ENCODE measurements around the gene YPEL2. TPM values are rescaled to one million over a fixed set of nuclear protein-coding genes. Genes with fewer than 3 reads are reported as not detected.

The YPEL2 gene
- total RNA-seq, 1 experiment from 2014 or later = 4.7 TPM

DNA sequence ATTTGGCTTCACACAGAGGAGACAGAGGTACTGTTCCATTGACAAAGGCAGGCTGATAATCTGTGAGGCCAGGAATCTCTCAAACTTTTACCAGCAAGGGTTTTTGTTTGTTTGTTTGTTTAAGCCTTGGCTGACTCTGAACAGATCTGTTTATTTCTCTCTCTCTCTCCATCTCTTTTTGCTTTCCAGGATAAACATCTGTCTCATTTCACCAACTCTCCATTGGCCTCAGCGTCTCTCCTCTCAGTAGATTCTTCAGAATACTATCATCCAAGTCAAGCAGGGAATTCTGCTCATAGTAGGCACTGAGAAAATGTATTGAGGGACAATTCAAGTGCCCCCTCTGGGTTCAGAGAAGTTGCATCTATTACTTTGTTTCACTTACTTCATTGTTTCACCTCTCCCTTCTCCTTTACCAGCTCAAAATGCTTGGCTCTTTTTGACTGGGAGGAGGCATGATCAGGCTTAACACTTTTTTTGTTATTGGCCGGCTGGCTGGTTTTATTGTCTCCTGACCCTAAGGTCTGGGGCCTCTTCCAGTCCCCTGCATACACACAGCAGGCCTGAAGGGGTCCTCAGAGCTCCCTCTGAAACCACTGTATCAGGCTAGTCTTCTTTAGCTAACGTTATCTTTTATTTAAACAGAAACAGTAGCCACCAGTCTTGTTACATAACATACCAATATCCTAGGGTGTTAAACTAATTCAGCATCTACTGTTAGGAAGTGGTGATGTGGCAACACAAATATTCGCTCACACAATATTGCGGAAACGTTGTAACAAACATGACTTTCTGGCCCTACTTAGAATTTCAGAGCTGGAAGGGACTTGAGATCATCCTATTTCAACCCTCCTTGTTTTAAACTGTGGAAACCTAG lies 2.0 kb upstream of the YPEL2 start:
- Histone ChIP-seq H3K9ac (ENCODE audit: low read length) (no peak overlapping the region), H3K4me2 (ENCODE audit: low read length) (no peak overlapping the region)
- POLR2A ChIA-PET = interaction anchor here (0.6 to 1.0 kb wide), 5 partner anchors 8 to 536 kb away, joined by 3 to 4 read pairs (median 3); no protein-coding TSS in a partner anchor

More for the DNA sequence above, 2.0 kb upstream of the YPEL2 start:
- TF ChIP-seq SP1 (IDR thresholded peaks at IDR 0.05; ENCODE audit: low read depth) = no peak
- TF ChIP-seq TCF7L2 (IDR thresholded peaks at IDR 0.05; ENCODE audit: borderline replicate concordance, extremely low read depth, insufficient read depth, insufficient read length) = no peak
- TF ChIP-seq POLR2A (IDR thresholded peaks at IDR 0.05; ENCODE audit: borderline replicate concordance, extremely low read depth, insufficient read depth, insufficient read length) = no peak
- TF ChIP-seq FOSL1 (IDR thresholded peaks at IDR 0.05; ENCODE audit: low read depth) = no peak
- TF ChIP-seq, protein P1, sequence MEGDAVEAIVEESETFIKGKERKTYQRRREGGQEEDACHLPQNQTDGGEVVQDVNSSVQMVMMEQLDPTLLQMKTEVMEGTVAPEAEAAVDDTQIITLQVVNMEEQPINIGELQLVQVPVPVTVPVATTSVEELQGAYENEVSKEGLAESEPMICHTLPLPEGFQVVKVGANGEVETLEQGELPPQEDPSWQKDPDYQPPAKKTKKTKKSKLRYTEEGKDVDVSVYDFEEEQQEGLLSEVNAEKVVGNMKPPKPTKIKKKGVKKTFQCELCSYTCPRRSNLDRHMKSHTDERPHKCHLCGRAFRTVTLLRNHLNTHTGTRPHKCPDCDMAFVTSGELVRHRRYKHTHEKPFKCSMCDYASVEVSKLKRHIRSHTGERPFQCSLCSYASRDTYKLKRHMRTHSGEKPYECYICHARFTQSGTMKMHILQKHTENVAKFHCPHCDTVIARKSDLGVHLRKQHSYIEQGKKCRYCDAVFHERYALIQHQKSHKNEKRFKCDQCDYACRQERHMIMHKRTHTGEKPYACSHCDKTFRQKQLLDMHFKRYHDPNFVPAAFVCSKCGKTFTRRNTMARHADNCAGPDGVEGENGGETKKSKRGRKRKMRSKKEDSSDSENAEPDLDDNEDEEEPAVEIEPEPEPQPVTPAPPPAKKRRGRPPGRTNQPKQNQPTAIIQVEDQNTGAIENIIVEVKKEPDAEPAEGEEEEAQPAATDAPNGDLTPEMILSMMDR (IDR thresholded peaks at IDR 0.05 in 2 of 3, conservative IDR thresholded peaks at IDR 0.05 in 1 of 3; ENCODE audit: borderline replicate concordance in 1 of 3, insufficient read depth in 1 of 3, low read depth in 2 of 3, low read length in 2 of 3) = peak; percentile 65 to 90 (median 87); a peak in 5 of 6 replicates
- peak; percentile 84 for TF ChIP-seq RAD21 (IDR thresholded peaks at IDR 0.05; ENCODE audit: low read depth)
- intact Hi-C loops (cut with micrococcal nuclease) = loop anchor here (1.0 to 5.0 kb wide), 2 partner anchors 112 to 228 kb away; no protein-coding TSS in a partner anchor
- H4K20me1 ChIP-seq (ENCODE audit: insufficient read depth) = no peaks in the 10 kb centered on the region
- peak; percentile 65 for ATAC-seq
- no peaks in the 10 kb centered on the region for H3K36me3 ChIP-seq (ENCODE audit: control insufficient read depth in 1 of 2, insufficient read depth in 2 of 2, low read length in 2 of 2)
- ChIA-PET RAD21 (ENCODE audit: low non-redundant PET in 1 of 2, low total read pairs in 2 of 2, uncharacterized antibody in 2 of 2, unreplicated experiment in 2 of 2) (interaction anchor here (0.6 to 1.4 kb wide), 6 partner anchors 79 to 112 kb away, joined by 3 to 6 read pairs (median 4); no protein-coding TSS in a partner anchor), CTCF (interaction anchor here (0.8 to 1.5 kb wide), 14 partner anchors 8 to 229 kb away, joined by 3 to 22 read pairs (median 4); no protein-coding TSS in a partner anchor)
- H2AFZ ChIP-seq (ENCODE audit: low read depth, low read length, poor library complexity, severe bottlenecking) = peak overlapping the region; percentile 31
- H3K4me3 ChIP-seq (replicated peaks in 1 of 2; ENCODE audit: low read depth in 1 of 2, low read length in 2 of 2) = no peak overlapping the region
- H3K9me2 ChIP-seq (ENCODE audit: insufficient read depth) = no peaks in the 10 kb centered on the region
- H3K27me3 ChIP-seq (ENCODE audit: insufficient read depth, low read length) = peaks cover 22% of the 10 kb centered on the region
- no TSS peak for BruUV-seq (replicated peaks)
- H3K9me3 ChIP-seq (ENCODE audit: control insufficient read depth in 1 of 2, insufficient read depth in 1 of 2, low read depth in 1 of 2, low read length in 2 of 2) = no peaks in the 10 kb centered on the region
- peak; percentile 62 for DNase-seq (ENCODE audit: low read depth, low spot score)
- peaks cover 14 to 27% of the 10 kb centered on the region in 2 experiments for H3K4me1 ChIP-seq (ENCODE audit: control insufficient read depth in 1 of 2, insufficient read depth in 2 of 2, low read length in 2 of 2)
- H3K27ac ChIP-seq (ENCODE audit: low read depth, low read length) = no peak overlapping the region
- H3K79me2 ChIP-seq (ENCODE audit: insufficient read depth, low read length) = no peaks in the 10 kb centered on the region

All from HCT116 (cell line).